K562 (cell line): ENCODE results near the gene DCST1. TPM values are rescaled to one million over a fixed set of nuclear protein-coding genes. Genes with fewer than 3 reads are reported as not detected.

ENCODE experiments used
- ATF7 ChIP-seq: fragments of 450-650 bp; IDR thresholded peaks from 2 replicates; pipeline ENCODE4 v1.7.1; 2014; ENCODE audit warnings: mild to moderate bottlenecking, moderate library complexity
- ESRRA ChIP-seq: fragments of 450-650 bp; IDR thresholded peaks from 2 replicates; pipeline ENCODE4 v1.6.1; 2014; ENCODE audit warnings: low read depth, mild to moderate bottlenecking, moderate library complexity, borderline replicate concordance
- FIP1L1 ChIP-seq: fragments of 200-400 bp; formaldehyde crosslinking; IDR thresholded peaks from 2 replicates; pipeline ENCODE4 v1.6.1; 2018; ENCODE audit warnings: mild to moderate bottlenecking, low read depth, low read length; ENCODE audit not compliant: poor library complexity, severe bottlenecking
- FOXO4 ChIP-seq: fragments of 450-650 bp; formaldehyde crosslinking; IDR thresholded peaks from 2 replicates; pipeline ENCODE4 v1.4.0; 2020; ENCODE audit warnings: mild to moderate bottlenecking, moderate library complexity
- KDM2B ChIP-seq: fragments of 250-450 bp; sonication (Bioruptor Pico); IDR thresholded peaks from 2 replicates; pipeline ENCODE4 v1.8.0; 2021; ENCODE audit warnings: mild to moderate bottlenecking, moderate library complexity
- MAX ChIP-seq: sonication (generic); formaldehyde crosslinking; IDR thresholded peaks from 2 replicates; pipeline ENCODE4 v1.9.0; 2022; ENCODE audit warnings: mild to moderate bottlenecking, missing genetic modification reagents
- NRF1 ChIP-seq, 2 experiments: fragments of 450-650 bp; IDR thresholded peaks in 1 of 2; conservative IDR thresholded peaks in 1 of 2; 2 replicates each; pipeline ENCODE4 v1.6.1; 2014; ENCODE audit warnings: mild to moderate bottlenecking in 2 of 2
- PTRF ChIP-seq: fragments of 450-650 bp; IDR thresholded peaks from 2 replicates; pipeline ENCODE4 v1.6.1; 2016; ENCODE audit warnings: mild to moderate bottlenecking, missing genetic modification characterization, missing compliant biosample characterization
- RB1 ChIP-seq: fragments of 450-650 bp; IDR thresholded peaks from 2 replicates; pipeline ENCODE4 v1.6.1; 2017; ENCODE audit warnings: low read depth, mild to moderate bottlenecking
- TFE3 ChIP-seq: fragments of 450-650 bp; formaldehyde crosslinking; IDR thresholded peaks from 2 replicates; pipeline ENCODE4 v1.4.0; 2020; ENCODE audit warnings: mild to moderate bottlenecking, mixed read lengths
- ZBTB11 ChIP-seq, 3 experiments: fragments of 200-800 bp in 1 of 3; fragments of 250-450 bp in 1 of 3; fragments of 450-650 bp in 1 of 3; sonication (Bioruptor Pico) in 1 of 3; sonication (Bioruptor generic) in 1 of 3; formaldehyde crosslinking in 1 of 3; IDR thresholded peaks; 2 replicates each; pipeline versions ENCODE4 v1.6.1 to v1.8.0; 2016 to 2022; ENCODE audit warnings: mild to moderate bottlenecking in 2 of 3, missing genetic modification characterization in 2 of 3, missing compliant biosample characterization in 1 of 3, moderate library complexity in 1 of 3
- polyA plus RNA-seq, 8 experiments: library from polyadenylated mRNA; depleted of rRNA in 4 of 8; stranded (reverse) in 5 of 8; unstranded in 3 of 8; fragments of >200 nt; fragmentation: Nextera tagmentation in 2 of 8; fragmentation: Illumina TruSeq in 1 of 8; extraction: Ambion mirVana in 2 of 8; extraction: Trizol in 1 of 8; gene quantifications; 2 replicates each; pipeline versions ENCODE4 v1.2.1 to v1.2.3, GENCODE V29; 2011 to 2014; ENCODE audit warnings: inconsistent platforms in 1 of 8, missing spikeins in 1 of 8
- total RNA-seq, 7 experiments: library from RNA; depleted of rRNA in 6 of 7; stranded (reverse); fragments of >200 nt in 6 of 7; fragmentation: Illumina TruSeq in 2 of 7; extraction: Trizol in 2 of 7; gene quantifications; 2 replicates each; pipeline versions ENCODE4 v1.2.1 to v1.2.3, GENCODE V29; 2011 to 2021; ENCODE audit warnings: low replicate concordance in 1 of 7
- TF ChIP-seq, protein P1 (sequence below): fragments of 250-450 bp; sonication (Bioruptor Pico); IDR thresholded peaks from 2 replicates; pipeline ENCODE4 v1.4.0; 2020

The DCST1 gene
- total and polyA plus RNA-seq, 9 of the 15 experiments (the other 6 are each of a cell fraction or from before 2014, with no cell fraction given) = not detected

- TF ChIP-seq ZBTB11 (CRISPR knock-in tag; IDR thresholded peaks at IDR 0.05) (no peak), PTRF (tag) (no peak), FOXO4 (CRISPR knock-in tag) (no peak), ESRRA (no peak), NRF1 (conservative IDR thresholded peaks at IDR 0.05 in 1 of 2, IDR thresholded peaks at IDR 0.05 in 1 of 2) (peak; percentile 40 to 47; a peak in 2 of 4 replicates), MAX (CRISPR knock-in tag) (peak; percentile 72), RB1 (peak; percentile 75; the same call in 1 of the 2 replicates), KDM2B (CRISPR knock-in tag) (peak; percentile 5; the same call in 1 of the 2 replicates), FIP1L1 (peak; percentile 15), ATF7 (0 out of 2 replicates have a peak, but pooled peaks have one; percentile 14), TFE3 (CRISPR knock-in tag) (peak; percentile 96)
- TF ChIP-seq, protein P1, sequence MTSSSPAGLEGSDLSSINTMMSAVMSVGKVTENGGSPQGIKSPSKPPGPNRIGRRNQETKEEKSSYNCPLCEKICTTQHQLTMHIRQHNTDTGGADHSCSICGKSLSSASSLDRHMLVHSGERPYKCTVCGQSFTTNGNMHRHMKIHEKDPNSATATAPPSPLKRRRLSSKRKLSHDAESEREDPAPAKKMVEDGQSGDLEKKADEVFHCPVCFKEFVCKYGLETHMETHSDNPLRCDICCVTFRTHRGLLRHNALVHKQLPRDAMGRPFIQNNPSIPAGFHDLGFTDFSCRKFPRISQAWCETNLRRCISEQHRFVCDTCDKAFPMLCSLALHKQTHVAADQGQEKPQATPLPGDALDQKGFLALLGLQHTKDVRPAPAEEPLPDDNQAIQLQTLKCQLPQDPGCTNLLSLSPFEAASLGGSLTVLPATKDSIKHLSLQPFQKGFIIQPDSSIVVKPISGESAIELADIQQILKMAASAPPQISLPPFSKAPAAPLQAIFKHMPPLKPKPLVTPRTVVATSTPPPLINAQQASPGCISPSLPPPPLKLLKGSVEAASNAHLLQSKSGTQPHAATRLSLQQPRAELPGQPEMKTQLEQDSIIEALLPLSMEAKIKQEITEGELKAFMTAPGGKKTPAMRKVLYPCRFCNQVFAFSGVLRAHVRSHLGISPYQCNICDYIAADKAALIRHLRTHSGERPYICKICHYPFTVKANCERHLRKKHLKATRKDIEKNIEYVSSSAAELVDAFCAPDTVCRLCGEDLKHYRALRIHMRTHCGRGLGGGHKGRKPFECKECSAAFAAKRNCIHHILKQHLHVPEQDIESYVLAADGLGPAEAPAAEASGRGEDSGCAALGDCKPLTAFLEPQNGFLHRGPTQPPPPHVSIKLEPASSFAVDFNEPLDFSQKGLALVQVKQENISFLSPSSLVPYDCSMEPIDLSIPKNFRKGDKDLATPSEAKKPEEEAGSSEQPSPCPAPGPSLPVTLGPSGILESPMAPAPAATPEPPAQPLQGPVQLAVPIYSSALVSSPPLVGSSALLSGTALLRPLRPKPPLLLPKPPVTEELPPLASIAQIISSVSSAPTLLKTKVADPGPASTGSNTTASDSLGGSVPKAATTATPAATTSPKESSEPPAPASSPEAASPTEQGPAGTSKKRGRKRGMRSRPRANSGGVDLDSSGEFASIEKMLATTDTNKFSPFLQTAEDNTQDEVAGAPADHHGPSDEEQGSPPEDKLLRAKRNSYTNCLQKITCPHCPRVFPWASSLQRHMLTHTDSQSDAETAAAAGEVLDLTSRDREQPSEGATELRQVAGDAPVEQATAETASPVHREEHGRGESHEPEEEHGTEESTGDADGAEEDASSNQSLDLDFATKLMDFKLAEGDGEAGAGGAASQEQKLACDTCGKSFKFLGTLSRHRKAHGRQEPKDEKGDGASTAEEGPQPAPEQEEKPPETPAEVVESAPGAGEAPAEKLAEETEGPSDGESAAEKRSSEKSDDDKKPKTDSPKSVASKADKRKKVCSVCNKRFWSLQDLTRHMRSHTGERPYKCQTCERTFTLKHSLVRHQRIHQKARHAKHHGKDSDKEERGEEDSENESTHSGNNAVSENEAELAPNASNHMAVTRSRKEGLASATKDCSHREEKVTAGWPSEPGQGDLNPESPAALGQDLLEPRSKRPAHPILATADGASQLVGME (CRISPR knock-in tag) = no peak
These were observed 46.9 kb downstream of the DCST1 start (continued) for GRCh38 chr1:155080312-155081228.
